Activated naive CD4-positive, alpha-beta T cell treated with anti-CD3 and anti-CD28 coated beads, Interleukin-2, amount 50 U/mL, for 16 hours (primary cell): Measurements from ENCODE around the gene MTHFD2.
"Not testable (repeated sequence)": the region's sequence is repeated elsewhere in the genome, so short reads cannot be mapped to it uniquely, and the experiment has no call there.

Source experiments
- DNase-seq: peaks from one replicate; pipeline ENCODE4 v3.0.0-alpha.2; 2020

Gene MTHFD2

DNA sequence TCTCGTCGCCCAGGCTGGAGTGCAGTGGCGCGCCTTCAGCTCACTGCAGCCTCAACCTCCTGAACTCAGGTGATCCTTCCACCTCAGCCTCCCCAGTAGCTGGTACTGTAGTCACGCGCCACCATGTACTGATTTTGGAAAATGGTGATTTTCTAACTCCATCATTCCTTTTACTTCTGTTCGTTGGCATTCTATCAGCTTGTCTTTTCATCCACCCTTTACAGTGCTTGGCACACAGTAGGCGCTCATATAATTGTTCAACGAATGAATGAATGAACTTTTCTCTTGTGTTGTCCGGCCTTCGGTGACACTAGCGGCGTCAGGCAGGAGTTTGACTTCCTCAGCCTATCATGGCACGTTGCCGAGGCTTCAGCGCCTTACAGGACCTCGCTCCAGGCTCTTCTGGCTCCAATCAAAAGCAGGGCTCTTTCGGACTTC, 373 bp upstream of the MTHFD2 start:
- DNase-seq, result no peak

DNA sequence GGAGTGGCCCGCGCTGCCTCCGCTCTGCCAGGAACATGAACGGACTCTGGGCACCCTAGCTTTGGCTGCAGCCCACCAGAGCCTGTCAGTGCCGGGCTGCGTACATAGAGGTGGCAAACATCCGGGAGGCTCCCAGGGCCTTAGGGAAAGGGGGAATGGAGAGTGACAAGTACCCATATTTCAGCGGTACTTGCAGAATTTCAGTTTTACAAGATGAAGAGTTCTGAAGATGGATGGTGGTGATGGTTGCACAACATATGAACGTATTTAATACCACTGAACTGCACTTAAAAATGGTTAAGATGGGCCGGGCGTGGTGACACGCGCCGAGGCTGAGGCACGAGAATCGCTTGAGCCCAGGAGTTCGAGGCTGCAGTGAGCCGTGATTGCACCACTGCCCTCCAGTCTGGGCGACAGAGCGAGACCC, 873 bp downstream of the MTHFD2 start:
- peak; percentile 20 for DNase-seq

DNA sequence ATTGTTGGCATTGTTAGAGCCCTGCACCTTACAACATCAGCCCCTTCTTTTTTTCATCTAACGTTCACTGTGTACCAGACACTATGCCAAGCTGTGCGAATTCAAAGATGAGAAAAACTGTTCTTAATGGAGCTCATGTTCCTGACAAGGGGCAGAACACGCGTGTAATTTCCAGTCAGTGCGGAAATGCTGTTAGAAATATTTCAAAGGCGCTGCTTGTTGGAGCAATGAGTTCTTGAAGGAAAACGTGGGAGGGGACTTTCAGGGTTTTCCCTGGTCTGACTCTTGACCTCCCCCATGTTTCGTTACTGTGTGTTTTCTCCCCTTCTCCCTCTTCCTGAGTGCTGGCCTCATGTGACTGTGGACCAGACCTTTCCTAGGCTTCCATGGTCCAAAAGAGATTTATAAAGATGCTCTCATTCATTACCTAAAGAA, 1.5 kb downstream of the MTHFD2 start:
- peak; percentile 20 for DNase-seq

DNA sequence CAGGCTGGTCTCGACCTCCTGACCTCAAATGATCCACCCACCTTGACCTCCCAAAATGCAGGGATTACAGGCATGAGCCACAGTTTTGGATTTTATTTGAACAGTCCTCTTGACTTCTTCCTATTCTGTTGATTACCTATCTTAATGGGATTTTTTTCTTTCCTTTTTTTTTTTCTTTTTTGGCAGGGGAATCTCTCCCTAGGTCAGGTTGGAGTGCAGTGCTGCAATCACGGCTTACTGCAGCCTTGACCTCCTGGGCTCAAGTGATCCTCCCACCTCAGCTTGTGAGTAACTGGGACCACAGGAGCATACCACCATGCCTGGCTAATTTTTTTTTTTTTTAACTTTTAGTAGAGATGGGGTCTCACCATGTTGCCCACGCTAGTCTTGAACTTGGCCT, 2.8 kb downstream of the MTHFD2 start:
- DNase-seq, result no peak

DNA sequence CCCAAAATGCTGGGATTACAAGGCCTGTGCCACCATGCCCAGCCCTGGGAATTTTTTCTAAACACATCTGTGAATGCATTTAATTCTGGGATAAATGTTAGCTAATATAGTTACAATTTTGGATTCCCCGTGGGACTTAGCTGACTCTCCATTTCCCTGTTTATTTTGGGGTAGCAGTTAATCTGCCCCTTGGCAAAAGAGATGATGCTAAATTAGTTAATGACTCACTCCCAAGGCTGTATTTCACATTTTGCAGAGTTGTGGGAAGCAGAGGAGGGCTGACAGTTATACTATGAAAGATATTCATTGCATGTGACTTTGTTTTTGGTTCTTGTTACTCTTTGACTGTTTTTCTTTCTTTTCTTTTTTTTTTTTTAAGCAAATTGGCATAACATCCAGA, 3.2 kb downstream of the MTHFD2 start:
- DNase-seq, result no peak

DNA sequence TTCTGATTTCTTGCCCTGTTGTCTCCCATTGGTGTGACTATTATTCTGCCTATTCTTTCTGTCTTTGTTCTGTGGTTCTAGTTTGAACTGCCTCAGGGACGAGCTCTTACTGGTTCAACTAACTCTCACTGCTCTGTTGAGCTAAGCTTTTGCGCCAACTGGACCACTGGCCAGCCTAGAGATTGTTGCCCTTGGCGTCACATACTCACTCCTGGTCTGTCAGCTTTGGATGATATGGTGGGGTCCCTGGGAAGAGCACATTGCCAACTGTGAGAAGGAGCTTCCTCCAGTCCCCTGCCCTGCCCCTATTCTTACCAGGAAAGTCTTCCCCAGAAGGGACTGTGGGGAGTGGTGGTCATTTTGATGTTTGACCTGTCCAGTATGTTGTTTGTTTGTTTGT, 6.0 kb downstream of the MTHFD2 start:
- DNase-seq, result no peak

DNA sequence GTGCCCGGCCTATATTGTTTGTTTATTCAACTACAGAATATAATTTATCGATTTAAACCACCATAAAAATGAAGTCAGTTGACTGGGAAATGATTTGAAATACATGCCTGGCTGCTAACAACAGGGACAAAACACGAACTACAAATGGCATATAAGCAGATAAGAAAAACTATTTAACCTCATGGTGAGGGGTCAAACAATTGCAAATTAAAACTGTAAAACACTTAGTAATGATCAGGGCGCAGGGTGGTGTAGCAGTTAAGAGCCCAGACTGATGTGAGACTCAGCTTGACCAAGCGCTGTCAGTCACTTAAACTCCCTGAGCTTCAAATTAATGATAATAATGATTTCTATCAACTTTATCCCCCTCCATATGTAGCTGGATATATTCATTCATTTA, 6.7 kb downstream of the MTHFD2 start:
- no peak for DNase-seq

DNA sequence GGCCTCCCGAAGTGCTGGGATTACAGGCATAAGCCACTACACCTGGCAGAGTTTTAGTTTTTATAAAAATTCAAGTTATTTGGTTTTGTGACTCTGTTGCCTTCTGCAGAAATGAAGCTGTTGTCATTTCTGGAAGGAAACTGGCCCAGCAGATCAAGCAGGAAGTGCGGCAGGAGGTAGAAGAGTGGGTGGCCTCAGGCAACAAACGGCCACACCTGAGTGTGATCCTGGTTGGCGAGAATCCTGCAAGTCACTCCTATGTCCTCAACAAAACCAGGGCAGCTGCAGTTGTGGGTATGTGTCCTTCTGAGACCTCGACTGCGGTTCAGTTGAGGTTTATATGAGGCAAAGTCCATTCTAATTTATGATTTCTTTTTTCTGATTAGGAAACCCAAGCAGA, 7.2 kb downstream of the MTHFD2 start:
- no peak for DNase-seq

DNA sequence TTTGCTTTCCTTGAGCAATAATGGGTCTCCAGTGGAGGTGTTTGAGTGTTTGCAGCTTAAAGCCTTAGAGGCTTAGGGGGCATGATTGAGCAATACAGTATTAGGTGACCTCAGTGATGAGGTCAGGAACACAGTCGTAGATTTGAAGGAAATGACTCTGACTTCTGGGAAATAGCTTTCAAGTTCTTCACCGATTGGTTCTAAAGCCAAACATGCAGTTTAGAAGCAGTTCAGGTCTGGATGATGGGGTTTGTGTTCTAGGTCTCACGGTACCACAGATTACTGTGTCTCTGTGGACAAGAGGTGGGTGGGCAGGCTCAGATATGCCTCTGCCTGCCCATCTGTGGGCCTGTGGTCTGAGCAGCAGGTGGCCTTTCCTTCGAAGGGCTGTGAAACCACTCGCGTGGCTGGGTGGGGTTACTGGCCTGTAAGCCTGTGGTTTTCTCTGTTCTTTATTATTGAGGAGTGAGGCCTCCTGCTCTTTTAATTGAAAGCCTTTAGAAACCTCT, 7.8 kb downstream of the MTHFD2 start:
- DNase-seq, result no peak

DNA sequence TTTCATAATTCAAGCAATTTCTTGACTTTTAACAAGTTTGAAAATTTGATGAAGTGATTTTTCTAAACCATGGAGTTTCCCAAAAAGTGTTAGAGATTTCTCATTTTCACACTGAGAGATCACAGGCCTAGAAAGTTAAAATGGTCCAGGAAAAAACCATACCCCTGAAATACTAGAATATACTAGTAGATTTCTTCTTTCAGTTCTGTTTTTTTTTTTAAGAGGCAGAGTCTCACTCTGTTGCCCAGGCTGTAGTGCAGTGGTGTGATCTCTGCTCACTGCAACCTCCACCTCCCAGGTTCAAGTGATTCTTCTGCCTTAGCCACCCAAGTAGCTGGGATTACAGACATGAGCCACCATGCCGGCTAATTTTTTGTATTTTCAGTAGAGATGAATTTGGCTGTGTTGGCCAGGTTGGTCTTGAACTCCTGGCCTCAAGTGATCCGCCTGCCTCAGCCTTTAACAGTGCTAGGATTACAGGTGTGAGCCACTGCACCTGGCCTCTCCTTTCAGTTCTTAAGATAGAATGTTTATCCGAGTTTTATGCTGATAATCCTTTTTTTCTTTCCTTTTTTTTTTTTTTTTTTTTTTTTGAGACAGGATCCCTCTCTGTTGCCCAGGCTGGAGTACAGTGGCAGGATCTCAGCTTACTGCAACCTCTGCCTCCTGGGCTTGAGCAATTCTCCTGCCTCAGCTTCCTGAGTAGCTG, 14.4 kb downstream of the MTHFD2 start:
- DNase-seq, result no peak

DNA sequence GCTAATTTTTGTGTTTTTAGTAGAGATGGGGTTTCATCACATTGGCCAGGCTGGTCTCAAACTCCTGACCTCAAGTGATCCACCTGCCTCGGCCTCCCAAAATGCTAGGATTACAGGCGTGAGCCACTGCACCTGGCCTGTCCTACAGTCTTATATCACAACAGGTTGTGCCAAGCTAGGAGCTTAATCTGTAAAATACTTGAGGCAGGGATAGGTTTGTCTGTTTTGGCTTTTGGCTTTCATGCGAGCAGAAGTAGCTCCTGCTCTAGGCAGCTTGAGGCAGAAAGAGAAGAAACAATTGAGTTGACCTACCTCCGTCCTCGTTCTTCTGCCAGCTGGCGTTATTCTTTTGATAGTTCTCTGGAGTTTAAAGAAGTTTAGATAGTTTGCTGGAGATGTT, 17.4 kb downstream of the MTHFD2 start:
- DNase-seq, result not testable (repeated sequence)

DNA sequence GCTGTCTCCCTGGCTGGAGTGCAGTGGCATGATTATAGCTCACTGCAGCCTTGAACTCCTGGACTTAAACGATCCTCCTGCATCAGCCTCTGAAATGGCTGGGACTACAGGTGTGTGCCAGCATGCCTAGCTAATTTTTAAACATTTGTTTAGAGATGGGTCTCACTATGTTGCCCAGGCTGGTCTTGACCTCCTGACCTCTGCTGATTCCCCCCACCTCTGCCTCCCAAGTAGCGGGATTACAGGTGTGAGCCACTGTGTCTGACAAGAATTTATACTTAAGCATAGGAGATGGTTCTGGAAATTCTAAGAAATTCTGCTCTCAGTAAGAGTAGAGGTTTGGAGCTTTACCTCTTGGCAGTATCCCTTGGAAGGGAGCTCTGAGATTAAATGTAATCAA, 18.2 kb downstream of the MTHFD2 start:
- no peak for DNase-seq

DNA sequence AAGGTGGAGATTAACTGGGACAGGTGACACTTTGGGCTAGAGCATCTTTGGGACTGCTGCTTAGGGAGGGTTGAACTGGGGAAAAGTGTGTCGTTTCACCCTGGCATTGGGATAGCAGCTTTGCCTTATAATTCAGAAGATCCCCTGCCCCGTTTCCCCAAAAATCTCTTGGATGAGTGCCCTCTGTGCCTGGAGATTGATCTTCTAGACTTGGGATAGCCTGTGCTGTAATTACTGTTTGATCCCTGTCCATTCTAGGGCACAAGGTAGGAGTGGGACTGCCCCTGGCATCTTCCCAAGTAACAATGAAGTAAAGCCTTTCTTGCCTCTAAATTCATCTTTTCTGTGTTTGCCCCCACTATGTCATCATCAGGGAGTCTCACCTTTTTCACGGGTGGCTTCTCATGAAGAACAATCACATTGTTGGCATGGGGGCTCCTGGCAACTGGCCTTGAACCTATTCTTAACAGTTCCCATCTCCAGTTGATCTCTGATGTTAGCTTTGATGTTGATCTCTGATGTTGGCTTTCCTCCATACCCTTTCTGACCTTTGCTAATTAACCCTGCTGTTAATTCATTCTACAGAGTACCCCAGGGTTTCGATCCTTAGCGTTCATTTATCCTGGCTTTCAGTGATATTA, 21.6 kb downstream of the MTHFD2 start:
- no peak for DNase-seq

DNA sequence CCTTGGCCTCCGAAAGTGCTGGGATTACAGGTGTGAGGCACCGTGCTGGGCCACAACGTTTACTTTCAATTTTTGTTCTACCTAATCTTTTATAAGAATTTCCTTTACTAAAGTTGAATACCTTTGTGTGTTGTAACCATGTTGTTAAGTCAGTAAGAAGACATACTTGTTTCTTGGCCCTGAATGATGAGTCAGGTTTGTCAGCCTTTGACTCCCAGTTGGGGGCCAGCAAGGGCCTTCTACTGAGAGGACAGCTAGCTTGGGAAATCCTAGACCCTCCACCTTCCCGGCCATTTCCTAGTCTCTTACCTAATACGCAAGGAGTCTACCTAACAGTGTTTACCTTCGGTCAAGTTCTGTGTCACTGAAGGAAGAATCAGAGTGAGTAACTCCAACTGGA, 22.7 kb downstream of the MTHFD2 start:
- no peak for DNase-seq

DNA sequence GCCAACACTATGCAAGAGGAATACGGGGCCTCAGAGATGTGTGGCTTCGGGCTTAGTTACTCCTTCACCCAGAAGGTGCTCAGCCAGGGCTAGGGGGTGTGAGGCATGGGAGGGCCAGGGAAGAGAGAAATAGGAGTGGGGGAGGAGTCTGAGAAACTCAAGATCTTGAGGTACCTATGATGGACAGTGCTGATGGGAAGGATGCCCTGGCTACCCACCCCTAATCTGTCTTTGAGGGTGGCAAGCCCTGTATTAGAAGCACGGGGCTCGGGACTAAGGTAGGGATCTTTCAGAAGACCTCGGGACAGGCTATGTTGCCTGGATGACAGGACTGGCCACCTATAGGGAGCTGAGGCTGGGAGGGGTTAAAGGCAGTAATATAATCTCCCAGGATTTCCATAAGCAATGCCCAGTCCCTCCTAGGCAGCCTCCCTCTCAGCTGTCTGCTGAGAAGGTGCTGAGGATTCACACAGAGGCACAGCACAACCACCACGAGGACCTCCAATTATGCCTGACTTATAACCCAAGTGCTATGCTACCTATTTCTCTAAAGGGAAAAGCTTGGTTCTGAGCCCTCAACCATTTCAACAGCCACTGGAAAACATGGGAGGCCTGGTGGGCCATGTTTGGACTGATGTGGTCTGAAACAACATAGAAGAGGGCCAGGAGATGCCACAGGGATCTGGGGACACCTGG, 23.3 kb downstream of the MTHFD2 start:
- DNase-seq, result no peak

DNA sequence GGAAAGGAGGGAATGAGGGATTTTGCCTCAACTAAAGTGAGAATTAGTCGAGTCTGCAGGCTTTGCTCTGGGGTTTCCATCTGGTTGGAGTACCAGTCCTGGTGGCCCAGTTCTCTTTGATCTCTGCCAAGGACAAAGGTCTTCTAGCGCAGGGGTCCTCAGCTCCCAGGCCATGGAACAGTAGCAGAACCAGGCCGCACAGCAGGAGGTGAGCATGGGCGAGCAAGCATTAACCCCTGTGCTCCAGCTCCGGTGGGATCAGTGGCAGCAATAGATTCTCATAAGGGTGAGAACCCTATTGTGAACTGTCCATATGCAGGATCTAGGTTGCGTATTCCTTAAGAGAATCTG, 23.9 kb downstream of the MTHFD2 start:
- DNase-seq, result no peak

DNA sequence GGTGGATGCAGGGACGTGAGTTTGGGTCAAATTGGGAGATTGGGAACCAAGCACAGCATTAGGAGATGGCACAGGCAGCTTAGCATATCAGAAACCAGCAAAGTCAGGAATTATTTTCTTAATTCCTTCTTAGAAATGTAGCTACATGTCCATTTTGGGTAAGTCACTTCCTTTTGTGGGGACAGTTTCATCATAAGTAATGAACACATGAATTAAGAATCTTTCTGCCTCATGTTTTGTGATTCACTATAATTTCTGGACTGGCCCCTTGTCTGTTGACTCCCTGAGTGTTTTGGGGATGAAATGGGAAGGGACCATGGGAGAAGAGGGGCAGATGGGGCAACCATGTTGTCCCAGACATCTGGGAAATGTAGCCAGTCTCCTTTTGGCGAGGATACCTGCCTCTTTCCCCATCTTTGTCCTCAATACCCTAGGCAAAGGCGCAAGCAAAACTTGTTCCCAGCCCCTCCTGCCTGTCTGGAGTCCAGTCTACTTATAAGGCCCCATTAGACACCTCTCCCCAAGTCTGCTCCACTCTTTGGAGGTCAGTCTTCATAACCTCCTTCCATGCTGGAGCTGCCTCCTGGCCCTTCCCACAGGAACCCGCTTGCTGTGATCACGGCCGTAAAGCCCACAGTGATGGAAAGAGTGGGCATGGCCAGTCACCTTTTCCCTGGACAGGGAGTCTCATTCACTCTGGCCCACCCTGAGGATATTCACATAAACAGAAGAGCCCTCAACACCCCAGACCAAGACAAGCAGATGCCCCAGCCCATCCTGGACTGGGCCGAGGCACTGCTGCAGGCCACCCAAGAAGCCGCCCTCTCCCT, 25.7 kb downstream of the MTHFD2 start:
- DNase-seq, result no peak

DNA sequence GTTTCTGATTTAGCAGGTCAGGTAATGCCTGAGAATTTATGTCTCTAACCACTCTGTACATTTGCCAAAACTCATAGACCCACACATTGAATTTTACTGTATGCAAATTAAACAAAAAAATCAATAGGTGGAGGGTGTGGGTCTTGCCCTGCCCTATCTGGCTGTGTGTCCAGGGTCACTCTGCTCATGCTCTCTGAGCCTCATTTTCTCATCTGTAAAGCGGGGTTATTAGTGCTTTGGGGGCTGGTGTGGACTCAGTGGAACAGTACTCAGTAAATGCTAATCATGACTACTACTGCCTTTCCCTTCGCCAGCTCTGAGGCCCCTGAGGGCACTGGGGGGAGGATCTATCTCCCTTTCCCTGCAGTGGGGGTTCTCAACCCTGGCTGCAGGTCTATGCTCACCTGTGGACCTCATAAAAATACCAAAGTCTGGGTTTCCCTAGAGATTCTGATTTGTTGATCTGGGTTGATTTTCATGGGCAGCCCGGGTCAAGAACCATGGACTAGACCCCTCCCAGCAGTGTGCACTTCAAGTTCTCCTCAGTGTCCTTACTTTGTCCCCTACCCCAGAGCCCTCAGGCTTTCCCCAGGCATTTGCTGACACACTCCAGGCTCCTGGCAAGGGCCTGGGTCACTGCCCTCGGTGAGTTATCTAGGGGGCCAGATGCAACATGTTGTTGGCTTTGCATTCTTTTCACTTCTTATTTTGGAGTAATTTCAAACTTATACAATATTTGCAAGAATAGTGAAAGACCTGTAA, 27.5 kb downstream of the MTHFD2 start:
- DNase-seq, result no peak

DNA sequence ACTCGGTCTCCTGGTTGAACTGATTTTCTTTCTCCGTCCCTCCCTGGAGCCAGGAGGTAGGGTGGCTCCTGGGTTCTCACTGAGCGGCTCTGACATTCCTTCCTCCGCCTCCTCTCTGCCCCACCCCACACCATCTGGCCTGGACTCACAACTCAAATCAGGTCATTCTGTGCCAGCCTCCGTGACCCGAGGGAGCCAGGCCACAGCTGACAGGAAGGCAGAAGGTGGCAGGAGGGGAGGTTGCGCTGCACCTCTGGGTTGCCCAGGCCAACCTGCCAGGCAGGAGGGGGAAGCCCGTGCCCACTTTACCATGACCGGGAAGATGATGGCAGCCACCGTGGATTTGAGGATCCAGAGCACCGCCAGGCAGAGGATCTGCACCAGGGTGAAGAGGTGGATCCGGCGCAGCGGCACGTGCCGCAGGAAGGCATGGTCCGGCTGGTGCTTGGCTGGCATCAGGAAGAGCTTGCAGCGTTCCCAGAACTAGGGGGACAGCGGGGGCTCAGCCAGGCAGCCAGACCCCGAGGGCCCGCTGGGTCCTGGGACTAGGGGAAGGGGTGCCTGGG, 28.3 kb downstream of the MTHFD2 start:
- no peak for DNase-seq

DNA sequence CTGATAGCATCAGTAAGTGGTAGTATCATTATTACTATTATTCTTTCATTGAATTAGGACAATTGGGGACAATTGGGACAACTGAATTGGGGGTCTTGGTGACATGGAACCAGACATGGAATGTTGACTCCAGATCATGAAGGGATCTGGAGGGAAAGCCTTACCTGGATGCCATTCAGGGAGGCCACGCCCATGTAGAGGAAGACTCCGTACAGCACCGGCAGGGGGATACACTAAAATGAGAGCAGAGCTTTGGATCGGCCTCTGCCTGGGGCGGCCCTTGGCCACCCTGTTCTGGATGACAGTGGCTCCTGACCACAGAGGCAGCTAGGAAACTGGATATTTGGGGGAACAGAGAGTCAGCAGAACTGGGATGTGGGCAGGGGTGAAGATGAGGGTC, 29.2 kb downstream of the MTHFD2 start:
- DNase-seq, result no peak

DNA sequence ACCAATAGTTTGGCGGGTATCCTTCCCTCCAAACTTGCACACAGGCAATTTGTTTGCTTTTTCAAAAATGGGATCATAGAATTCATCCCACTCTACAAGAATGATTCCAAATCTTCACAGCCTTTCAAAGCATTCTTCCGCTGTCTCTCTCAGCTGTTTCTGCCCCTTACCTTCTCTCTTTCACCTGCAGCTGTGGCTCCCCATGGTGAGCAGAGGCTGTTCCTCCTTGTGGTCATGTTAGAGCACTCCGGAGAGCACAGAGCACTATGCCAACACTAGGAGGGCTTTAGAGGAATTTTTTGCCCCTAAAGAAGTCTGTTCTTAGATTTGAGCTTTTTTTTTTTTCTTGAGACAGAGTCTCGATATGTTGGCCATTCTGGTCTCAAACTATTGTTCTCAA, 30.4 kb downstream of the MTHFD2 start:
- DNase-seq, result no peak

DNA sequence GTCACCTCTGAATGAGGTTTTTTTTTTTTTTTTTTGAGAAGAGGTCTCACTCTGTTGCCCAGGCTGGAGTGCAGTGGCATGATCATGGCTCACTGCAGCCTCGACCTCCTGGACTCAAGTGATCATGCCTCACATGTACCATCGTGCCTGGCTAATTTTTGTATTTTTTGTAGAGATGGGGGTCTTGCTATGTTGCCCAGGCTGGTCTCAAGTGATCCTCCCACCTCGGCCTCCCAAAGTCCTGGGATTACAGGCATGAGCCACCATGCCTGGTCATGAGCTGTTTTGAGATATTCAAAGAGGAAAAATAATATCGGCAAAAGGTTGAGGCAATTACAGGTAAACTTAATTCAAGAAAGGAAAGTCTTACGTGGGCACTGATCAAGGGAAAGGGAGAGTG, 31.4 kb downstream of the MTHFD2 start:
- not testable (repeated sequence) for DNase-seq
